IMR-90 (cell line): ENCODE measurements around the gene MRPS31. TPM values are rescaled to one million over a fixed set of nuclear protein-coding genes. Genes with fewer than 3 reads are reported as not detected.

ENCODE experiments used
- ATAC-seq: fragments of 200-7000 bp; cut with Tn5 transposase; 2 replicates; pipeline ENCODE4 v1.9.1; 2020; ENCODE audit warnings: low read depth, mild to moderate bottlenecking, moderate library complexity
- BruUV-seq: library from RNA; stranded (reverse); fragments of 400-500 nt; replicated peaks from 2 replicates; lab custom pipeline; 2021; lab: Mats Ljungman, UMichigan
- CTCF ChIA-PET: fragments of 300-600 bp; formaldehyde crosslinking; extraction: SDS; loops from one replicate; lab custom pipeline; 2021; ENCODE audit warnings: antibody characterized with exemption; lab: Yijun Ruan, JAX
- POLR2A ChIA-PET: fragments of 300-600 bp; sonication (Branson Sonifier 250); formaldehyde crosslinking; loops from one replicate; lab custom pipeline; 2022; ENCODE audit warnings: antibody characterized with exemption; ENCODE audit not compliant: unreplicated experiment; lab: Charles Lee
- DNase-seq: peaks from one replicate; pipeline ENCODE4 v3.0.0; 2013
- H2AFZ ChIP-seq: replicated peaks from 2 replicates; pipeline ENCODE3; 2013; ENCODE audit warnings: low read length, mild to moderate bottlenecking; ENCODE audit not compliant: poor library complexity
- H2AK5ac ChIP-seq: 2 replicates; pipeline ENCODE4 v1.6.1; 2013; ENCODE audit warnings: low read depth, low read length, inconsistent platforms
- H2AK9ac ChIP-seq: replicated peaks from 2 replicates; pipeline ENCODE3; 2013; ENCODE audit warnings: mild to moderate bottlenecking, low read depth, low read length, moderate library complexity; ENCODE audit not compliant: poor library complexity
- H2BK120ac ChIP-seq: 2 replicates; pipeline ENCODE4 v1.6.1; 2013; ENCODE audit warnings: low read depth, low read length, inconsistent platforms
- H2BK15ac ChIP-seq: 3 replicates; pipeline ENCODE4 v1.6.1; 2013; ENCODE audit warnings: low read depth, low read length, inconsistent platforms
- H2BK20ac ChIP-seq: 2 replicates; pipeline ENCODE4 v1.6.1; 2013; ENCODE audit warnings: low read depth, mild to moderate bottlenecking, inconsistent platforms, low read length, moderate library complexity
- H2BK5ac ChIP-seq: 2 replicates; pipeline ENCODE4 v1.6.1; 2013; ENCODE audit warnings: mild to moderate bottlenecking, low read depth, low read length, inconsistent platforms; ENCODE audit not compliant: poor library complexity, severe bottlenecking
- H3K14ac ChIP-seq: replicated peaks from 2 replicates; pipeline ENCODE4 v1.6.1; 2013; ENCODE audit warnings: low read depth, low read length, inconsistent platforms
- H3K18ac ChIP-seq: 2 replicates; pipeline ENCODE4 v1.6.1; 2013; ENCODE audit warnings: low read depth, low read length, control low read depth
- H3K23ac ChIP-seq: 2 replicates; pipeline ENCODE4 v1.6.1; 2013; ENCODE audit warnings: low read depth, low read length, inconsistent platforms
- H3K27ac ChIP-seq: 2 replicates; pipeline ENCODE4 v1.5.1; 2013; ENCODE audit warnings: mild to moderate bottlenecking, control low read depth, low read length; ENCODE audit not compliant: insufficient read depth
- H3K27me3 ChIP-seq: 2 replicates; pipeline ENCODE4 v1.6.1; 2013; ENCODE audit warnings: low read length; ENCODE audit not compliant: control insufficient read depth, insufficient read depth
- H3K36me3 ChIP-seq: 2 replicates; pipeline ENCODE4 v1.6.1; 2013; ENCODE audit warnings: low read length, mixed read lengths; ENCODE audit not compliant: control insufficient read depth, insufficient read depth
- H3K4ac ChIP-seq: 2 replicates; pipeline ENCODE4 v1.6.1; 2013; ENCODE audit warnings: low read depth, low read length, inconsistent platforms
- H3K4me1 ChIP-seq: 2 replicates; pipeline ENCODE4 v1.6.1; 2013; ENCODE audit warnings: low read length, mixed read lengths; ENCODE audit not compliant: control insufficient read depth, insufficient read depth
- H3K4me2 ChIP-seq: 2 replicates; pipeline ENCODE4 v1.6.1; 2013; ENCODE audit warnings: low read depth, mild to moderate bottlenecking, control low read depth, low read length, moderate library complexity
- H3K4me3 ChIP-seq: 2 replicates; pipeline ENCODE4 v1.5.1; 2013; ENCODE audit warnings: low read depth, mild to moderate bottlenecking, control low read depth, low read length, moderate library complexity; ENCODE audit not compliant: insufficient read depth
- H3K56ac ChIP-seq: 2 replicates; pipeline ENCODE4 v1.6.1; 2013; ENCODE audit warnings: low read length, inconsistent platforms; ENCODE audit not compliant: insufficient read depth; ENCODE audit errors: extremely low read depth
- H3K79me1 ChIP-seq, 2 experiments: 2 replicates each; pipeline ENCODE4 v1.6.1; 2013; ENCODE audit warnings: low read length in 2 of 2, inconsistent platforms in 1 of 2, low read depth in 1 of 2
- H3K9ac ChIP-seq: 2 replicates; pipeline ENCODE4 v1.6.1; 2013; ENCODE audit warnings: low read depth, low read length, control low read depth
- H3K9me1 ChIP-seq: 2 replicates; pipeline ENCODE4 v1.6.1; 2013; ENCODE audit warnings: low read length, inconsistent platforms; ENCODE audit not compliant: insufficient read depth
- H3K9me3 ChIP-seq: 2 replicates; pipeline ENCODE4 v1.6.1; 2013; ENCODE audit warnings: low read length; ENCODE audit not compliant: control insufficient read depth, insufficient read depth
- H4K20me1 ChIP-seq: 2 replicates; pipeline ENCODE4 v1.6.1; 2013; ENCODE audit warnings: low read length, inconsistent platforms; ENCODE audit not compliant: insufficient read depth
- H4K5ac ChIP-seq: 2 replicates; pipeline ENCODE4 v1.6.1; 2013; ENCODE audit warnings: mild to moderate bottlenecking, low read depth, low read length, control low read depth
- H4K8ac ChIP-seq, 2 experiments: 2 replicates each; pipeline ENCODE4 v1.6.1; 2013; ENCODE audit warnings: low read depth in 2 of 2, low read length in 2 of 2, control low read depth in 1 of 2, inconsistent platforms in 1 of 2
- H4K91ac ChIP-seq: 2 replicates; pipeline ENCODE4 v1.6.1; 2013; ENCODE audit warnings: low read depth, low read length, inconsistent platforms; ENCODE audit not compliant: insufficient read depth
- CHD1 ChIP-seq: IDR thresholded peaks from 2 replicates; pipeline ENCODE4 v1.6.1; 2012; ENCODE audit warnings: low read depth, low read length, improper control_type of control experiment
- FOS ChIP-seq: fragments of 150-350 bp; IDR thresholded peaks from 2 replicates; pipeline ENCODE4 v1.6.1; 2016; ENCODE audit warnings: low read depth, low read length
- POLR2A ChIP-seq: IDR thresholded peaks from 2 replicates; pipeline ENCODE4 v1.6.1; 2012; ENCODE audit warnings: mild to moderate bottlenecking, low read depth, low read length
- RAD21 ChIP-seq: IDR thresholded peaks from 2 replicates; pipeline ENCODE4 v1.6.1; 2012; ENCODE audit warnings: low read length, improper control_type of control experiment
- RCOR1 ChIP-seq: IDR thresholded peaks from 2 replicates; pipeline ENCODE4 v1.6.1; 2012; ENCODE audit warnings: mild to moderate bottlenecking, low read length, improper control_type of control experiment; ENCODE audit not compliant: insufficient replicate concordance
- SMC3 ChIP-seq: fragments of 150-350 bp; IDR thresholded peaks from 2 replicates; pipeline ENCODE4 v1.6.1; 2016; ENCODE audit warnings: low read depth, mild to moderate bottlenecking, antibody characterized with exemption, low read length, moderate library complexity
- WGBS, 2 experiments: methylation state at CpG; one replicate each; pipeline versions ENCODE4 v1.1.5 to v1.1.7; 2013; ENCODE audit warnings: missing lambda C conversion rate in 2 of 2; ENCODE audit not compliant: insufficient read length in 1 of 2; ENCODE audit errors: extremely low coverage in 2 of 2; 5-methylcytosine and 5-hydroxymethylcytosine counted together
- dilution Hi-C: fragments of 300-500 bp; cut with HindIII; formaldehyde crosslinking; loops from one replicate; pipeline ENCODE4 v1.14.3; 2018; ENCODE audit warnings: low sequenced_read_pairs; ENCODE audit not compliant: unreplicated experiment
- in situ Hi-C: fragments of 300-500 bp; cut with MboI; formaldehyde crosslinking; loops from 3 replicates; pipeline ENCODE4 v1.14.3; 2019; ENCODE audit warnings: low sequenced_read_pairs, inconsistent platforms, mixed read lengths
- intact Hi-C: fragments of 100-400 bp; cut with micrococcal nuclease; formaldehyde crosslinking; loops from 2 replicates; pipeline ENCODE4 v1.10.0; 2022
- polyA plus RNA-seq, 3 experiments: library from polyadenylated mRNA; depleted of rRNA; stranded (reverse); fragments of >200 nt; gene quantifications; 2 replicates each; pipeline ENCODE4 v1.2.3, GENCODE V29; 2012; ENCODE audit warnings: low replicate concordance in 1 of 3
- total RNA-seq: library from RNA; depleted of rRNA; stranded (reverse); fragments of >200 nt; gene quantifications from 2 replicates; pipeline ENCODE4 v1.2.3, GENCODE V29; 2012

The MRPS31 gene
- total and polyA plus RNA-seq, 2 of the 4 experiments (the other 2 are of a cell fraction): 9.3 to 14.8 TPM

- Histone ChIP-seq H4K5ac (no peak overlapping the region), H2AK9ac (no peak overlapping the region), H2BK5ac (no peak overlapping the region), H3K4me3 (no peak overlapping the region), H4K20me1 (no peaks in the 10 kb centered on the region), H4K8ac (no peak overlapping the region), H3K18ac (no peak overlapping the region), H3K9ac (no peak overlapping the region), H3K79me1 (no peaks in the 10 kb centered on the region; a peak in 1 of 4 replicates), H3K9me3 (no peaks in the 10 kb centered on the region), H2AK5ac (no peak overlapping the region), H2BK20ac (no peak overlapping the region), H4K91ac (no peak overlapping the region), H3K4me2 (no peak overlapping the region), H3K27ac (no peak overlapping the region), H3K56ac (no peak overlapping the region), H3K23ac (no peak overlapping the region), H3K14ac (no peak overlapping the region), H3K4ac (no peak overlapping the region), H3K4me1 (no peaks in the 10 kb centered on the region), H3K36me3 (peaks cover 16% of the 10 kb centered on the region), H3K27me3 (no peaks in the 10 kb centered on the region), H3K9me1 (no peaks in the 10 kb centered on the region), H2BK15ac (no peak overlapping the region), H2AFZ (no peak overlapping the region), H2BK120ac (no peak overlapping the region)
- intact Hi-C loops (no loop called here), in situ Hi-C loops (no loop called here), dilution Hi-C loops (no loop called here)
- no peak for TF ChIP-seq POLR2A
- no peak for TF ChIP-seq CHD1
- no peak for TF ChIP-seq RAD21
- no peak for TF ChIP-seq SMC3
- no peak for TF ChIP-seq RCOR1
- no peak for TF ChIP-seq FOS
- no CpG with 5 or more reads among the region's 7 CpGs for WGBS, 2 experiments
- CTCF ChIA-PET: no interaction called here
- no TSS peak for BruUV-seq
- DNase-seq (no peak), ATAC-seq (no peak)
- POLR2A ChIA-PET: no interaction called here
Observed at GRCh38 chr13:40755082-40755700, 15.8 kb downstream of the MRPS31 start.
